LNCAP (cell line): ENCODE data around the gene CACNA1H.

Experiments
- TF ChIP-seq, protein P1 (sequence below): fragments of 450-650 bp; IDR thresholded peaks from 2 replicates; pipeline ENCODE4 v1.5.1; 2017; ENCODE audit warnings: mild to moderate bottlenecking

The CACNA1H gene

GRCh38 chr16:1213231-1213630 lies 60.3 kb downstream of the CACNA1H start:
- TF ChIP-seq, protein P1, sequence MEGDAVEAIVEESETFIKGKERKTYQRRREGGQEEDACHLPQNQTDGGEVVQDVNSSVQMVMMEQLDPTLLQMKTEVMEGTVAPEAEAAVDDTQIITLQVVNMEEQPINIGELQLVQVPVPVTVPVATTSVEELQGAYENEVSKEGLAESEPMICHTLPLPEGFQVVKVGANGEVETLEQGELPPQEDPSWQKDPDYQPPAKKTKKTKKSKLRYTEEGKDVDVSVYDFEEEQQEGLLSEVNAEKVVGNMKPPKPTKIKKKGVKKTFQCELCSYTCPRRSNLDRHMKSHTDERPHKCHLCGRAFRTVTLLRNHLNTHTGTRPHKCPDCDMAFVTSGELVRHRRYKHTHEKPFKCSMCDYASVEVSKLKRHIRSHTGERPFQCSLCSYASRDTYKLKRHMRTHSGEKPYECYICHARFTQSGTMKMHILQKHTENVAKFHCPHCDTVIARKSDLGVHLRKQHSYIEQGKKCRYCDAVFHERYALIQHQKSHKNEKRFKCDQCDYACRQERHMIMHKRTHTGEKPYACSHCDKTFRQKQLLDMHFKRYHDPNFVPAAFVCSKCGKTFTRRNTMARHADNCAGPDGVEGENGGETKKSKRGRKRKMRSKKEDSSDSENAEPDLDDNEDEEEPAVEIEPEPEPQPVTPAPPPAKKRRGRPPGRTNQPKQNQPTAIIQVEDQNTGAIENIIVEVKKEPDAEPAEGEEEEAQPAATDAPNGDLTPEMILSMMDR, result no peak

DNA sequence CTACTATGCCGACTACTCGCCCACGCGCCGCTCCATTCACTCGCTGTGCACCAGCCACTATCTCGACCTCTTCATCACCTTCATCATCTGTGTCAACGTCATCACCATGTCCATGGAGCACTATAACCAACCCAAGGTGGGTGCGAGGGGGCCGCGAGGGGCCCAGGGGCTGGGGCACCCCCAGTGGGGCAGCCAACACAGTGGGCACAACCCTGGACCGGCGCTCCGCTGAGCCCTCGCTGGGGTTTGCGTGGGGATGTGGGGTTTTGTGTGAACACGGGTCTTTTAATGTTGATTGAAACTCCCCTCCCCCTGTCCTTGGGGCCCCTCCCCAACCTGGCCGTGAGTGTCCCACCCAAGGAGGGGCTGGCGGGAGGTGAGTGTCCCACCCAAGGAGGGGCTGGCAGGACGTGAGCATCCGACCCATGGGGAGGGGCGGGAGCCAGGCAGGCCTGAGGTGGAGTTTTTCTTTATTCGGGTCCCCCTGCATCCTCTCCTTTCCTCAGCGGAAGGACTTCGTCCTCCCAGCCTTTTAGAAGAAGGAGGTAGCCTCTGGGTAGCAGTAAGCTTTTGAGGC lies 61.0 kb downstream of the CACNA1H start:
- TF ChIP-seq, protein P1, result no peak

GRCh38 chr16:1214719-1215118 lies 61.8 kb downstream of the CACNA1H start:
- TF ChIP-seq, protein P1, result no peak

DNA sequence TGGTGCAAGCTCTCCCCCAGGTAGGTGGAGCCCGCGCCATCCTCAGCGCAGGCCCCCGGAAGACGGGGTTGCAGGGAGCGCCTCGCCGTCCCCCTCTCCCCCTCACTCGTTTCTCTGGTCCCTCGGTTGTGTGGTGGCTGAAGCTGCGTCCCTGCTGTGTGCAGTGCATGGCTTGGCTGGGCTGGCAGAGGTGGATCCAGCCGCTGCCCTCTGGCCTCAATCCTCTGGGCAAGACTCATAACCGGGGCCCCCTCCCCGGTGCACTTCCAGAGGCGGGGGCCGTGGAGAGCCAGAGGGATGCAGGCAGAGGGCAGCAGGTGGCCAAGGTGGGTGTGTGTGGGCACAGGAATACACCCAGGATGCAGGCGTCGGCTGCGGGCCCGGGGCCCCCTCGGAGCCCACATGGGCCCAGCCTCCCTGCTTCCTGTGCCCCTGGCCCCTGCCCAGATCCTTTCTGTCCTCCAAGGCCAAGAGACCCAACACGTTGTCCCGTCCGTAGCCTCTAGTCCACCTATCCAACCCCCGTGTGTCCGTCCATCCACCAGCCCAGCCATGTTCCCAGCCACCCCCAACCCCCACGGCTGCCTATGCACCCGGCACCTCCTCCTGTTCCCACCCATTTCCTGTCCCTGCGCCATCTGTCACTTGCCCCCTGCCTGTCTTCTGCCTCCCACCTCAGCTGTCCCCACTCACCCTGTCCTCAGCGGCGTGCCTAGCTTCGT lies 62.8 kb downstream of the CACNA1H start:
- TF ChIP-seq, protein P1, result no peak

GRCh38 chr16:1216296-1216619 lies 63.4 kb downstream of the CACNA1H start:
- TF ChIP-seq, protein P1, result no peak

GRCh38 chr16:1216681-1217400 lies 63.9 kb downstream of the CACNA1H start:
- TF ChIP-seq, protein P1, result no peak

DNA sequence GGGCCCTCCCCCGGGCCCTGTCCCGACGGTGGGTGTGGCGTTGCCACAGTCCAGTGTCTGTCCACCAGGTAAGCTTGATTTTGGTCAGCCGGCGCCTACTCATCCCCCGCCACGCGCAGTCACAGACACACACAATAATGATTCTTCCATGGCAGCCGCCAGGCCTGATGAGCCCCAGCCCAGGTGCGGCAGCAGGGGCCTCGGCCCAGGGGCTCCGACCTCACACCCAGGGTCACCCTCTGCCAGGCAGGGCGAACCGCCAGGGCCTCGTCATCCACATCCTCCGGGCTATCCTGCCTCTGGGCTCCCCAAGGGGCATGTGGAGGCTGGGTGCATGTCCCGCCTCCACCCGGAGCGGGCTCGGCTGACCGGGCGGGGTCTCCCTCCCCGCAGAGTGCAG lies 64.6 kb downstream of the CACNA1H start:
- TF ChIP-seq, protein P1, result no peak
